Measurements from ENCODE around the gene VGLL4. TPM values are rescaled to one million over a fixed set of nuclear protein-coding genes. Genes with fewer than 3 reads are reported as not detected.

The VGLL4 gene
- total RNA-seq, 1 experiment from 2014 or later = 26.9 TPM

Other genes starting within 250 kb of the VGLL4 start
- gene TAMM41, start 203.0 kb upstream of the VGLL4 start, total RNA-seq (2021; ENCODE audit: unreplicated experiment) = 17.9 TPM